Testis (tissue), 2 donors: Measurements from ENCODE around the gene CBLB.

Experiments
- CTCF ChIP-seq, 3 experiments: fragments of 450-650 bp in 2 of 3; fragments of 200-600 bp in 1 of 3; sonication (generic) in 1 of 3; IDR thresholded peaks; one replicate each; pipeline ENCODE4 v1.5.1; 2016 to 2019; ENCODE audit warnings: antibody characterized with exemption in 3 of 3, mild to moderate bottlenecking in 2 of 3, moderate library complexity in 1 of 3
- POLR2A ChIP-seq: fragments of 450-650 bp; IDR thresholded peaks from one replicate; pipeline ENCODE4 v1.6.1; 2017; ENCODE audit warnings: antibody characterized with exemption, mild to moderate bottlenecking, moderate library complexity

GRCh38 chr3:105865016-105865623, 3.7 kb downstream of the CBLB start:
- TF ChIP-seq POLR2A, result no peak
- TF ChIP-seq CTCF (IDR thresholded peaks at IDR 0.05), result no peak
